ENCODE data around the gene EIF2S2.

The EIF2S2 gene

DNA sequence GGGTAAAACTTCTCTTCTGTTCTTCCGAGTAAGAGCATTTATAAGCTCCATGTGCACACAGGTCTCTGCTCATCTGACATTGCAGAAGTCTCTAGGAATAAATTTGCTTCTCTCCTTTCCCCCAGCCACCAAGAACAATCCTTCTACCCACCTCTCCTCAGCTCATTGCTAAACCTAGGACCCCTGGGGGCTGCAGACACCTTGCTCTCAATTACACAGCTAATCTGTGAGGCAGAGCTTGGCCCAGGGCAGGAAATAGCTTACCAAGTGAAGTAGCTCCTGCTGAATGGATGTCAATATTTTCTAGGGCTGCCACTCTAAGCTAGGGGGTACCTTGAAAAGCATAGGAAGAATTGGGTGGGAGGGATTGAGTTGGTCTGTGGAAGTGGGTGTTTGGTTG, 44.0 kb downstream of the EIF2S2 start:
- Histone ChIP-seq H3K36me3 (ENCODE audit: control insufficient read depth in 5 of 5, insufficient read depth in 5 of 5, low read length in 5 of 5) (peaks cover 4 to 19% (median 9%) of the 10 kb centered on the region in 5 donors), H3K27ac (ENCODE audit: low read depth, low read length) (no peak overlapping the region), H3K4me1 (ENCODE audit: control insufficient read depth in 5 of 5, insufficient read depth in 5 of 5, low read length in 5 of 5) (peaks cover 5 to 25% (median 6%) of the 10 kb centered on the region in 5 donors), H3K4me3 (ENCODE audit: low read depth in 1 of 5, low read length in 5 of 5) (no peak overlapping the region), H3K9me3 (ENCODE audit: control insufficient read depth in 5 of 5, low read length in 5 of 5) (no peaks in the 10 kb centered on the region), H3K9ac (ENCODE audit: low read length in 5 of 5) (no peak overlapping the region), H3K27me3 (ENCODE audit: control insufficient read depth in 5 of 5, insufficient read depth in 4 of 5, low read length in 5 of 5) (no peaks in the 10 kb centered on the region)

DNA sequence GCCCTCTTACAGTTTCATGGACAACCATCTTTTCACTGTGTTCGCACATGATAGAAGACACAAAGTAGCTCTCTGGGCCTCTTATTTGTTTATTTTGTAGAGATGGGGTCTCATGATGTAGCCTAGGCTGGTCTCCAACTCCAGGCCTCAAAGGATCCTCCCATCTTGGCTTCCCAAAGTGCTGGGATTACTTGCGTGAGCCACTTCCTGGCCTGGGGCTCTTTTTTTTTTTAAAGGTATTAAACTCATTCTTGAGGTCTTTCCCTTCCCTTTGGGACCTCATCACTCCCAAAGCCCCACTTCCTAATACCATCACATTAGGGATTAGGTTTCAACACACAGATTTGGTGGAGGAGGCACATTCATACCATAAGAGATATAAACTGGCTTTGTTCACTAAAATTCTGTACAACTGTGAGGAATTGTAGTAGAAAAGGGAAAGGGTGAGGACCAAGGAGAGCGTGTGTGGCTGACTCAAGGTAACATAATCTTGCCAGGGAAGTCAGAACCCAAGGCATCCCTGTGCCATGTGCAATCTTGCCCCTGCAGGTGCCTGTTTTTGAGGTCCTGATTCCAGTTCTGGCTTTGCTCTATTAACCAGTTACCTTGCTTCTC, 45.5 kb downstream of the EIF2S2 start:
- H3K27ac ChIP-seq (ENCODE audit: low read depth, low read length): no peak overlapping the region

DNA sequence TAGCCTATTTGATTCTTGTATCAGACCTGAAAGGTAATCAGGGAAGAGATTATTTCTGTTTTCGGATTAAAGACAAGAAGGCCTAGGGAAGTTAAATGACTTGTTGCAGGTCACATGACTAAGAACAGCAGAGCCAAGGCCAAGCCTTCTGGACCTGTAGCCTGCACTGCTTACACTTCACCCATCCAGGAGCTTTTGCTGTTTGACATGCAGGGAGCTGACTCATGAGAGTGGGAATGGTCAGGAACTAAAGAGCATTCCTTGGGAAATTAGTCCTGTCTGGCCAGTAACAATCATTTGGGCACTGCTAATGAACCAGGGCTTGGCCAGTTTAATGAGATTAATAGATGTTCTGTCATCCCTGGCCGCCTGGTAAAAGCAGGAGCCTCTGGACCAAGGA, 46.8 kb downstream of the EIF2S2 start:
- Histone ChIP-seq H3K27ac (ENCODE audit: low read depth, low read length) (no peak overlapping the region), H3K9ac (ENCODE audit: low read length in 5 of 5) (no peak overlapping the region), H3K4me3 (ENCODE audit: low read depth in 1 of 5, low read length in 5 of 5) (no peak overlapping the region), H3K36me3 (ENCODE audit: control insufficient read depth in 5 of 5, insufficient read depth in 5 of 5, low read length in 5 of 5) (peaks cover 0 to 6% (median 4%) of the 10 kb centered on the region in 5 donors), H3K4me1 (ENCODE audit: control insufficient read depth in 5 of 5, insufficient read depth in 5 of 5, low read length in 5 of 5) (peaks cover 5 to 30% (median 14%) of the 10 kb centered on the region in 5 donors), H3K9me3 (ENCODE audit: control insufficient read depth in 5 of 5, low read length in 5 of 5) (no peaks in the 10 kb centered on the region), H3K27me3 (ENCODE audit: control insufficient read depth in 5 of 5, insufficient read depth in 4 of 5, low read length in 5 of 5) (no peaks in the 10 kb centered on the region)

More for the DNA sequence above, 45.5 kb downstream of the EIF2S2 start:
- Histone ChIP-seq H3K9ac (ENCODE audit: low read length in 5 of 5) (peak overlapping the region in 1 of 5 donors; percentile 24), H3K27me3 (ENCODE audit: control insufficient read depth in 5 of 5, insufficient read depth in 4 of 5, low read length in 5 of 5) (no peaks in the 10 kb centered on the region), H3K9me3 (ENCODE audit: control insufficient read depth in 5 of 5, low read length in 5 of 5) (no peaks in the 10 kb centered on the region), H3K4me1 (ENCODE audit: control insufficient read depth in 5 of 5, insufficient read depth in 5 of 5, low read length in 5 of 5) (peaks cover 5 to 30% (median 6%) of the 10 kb centered on the region in 5 donors), H3K4me3 (ENCODE audit: low read depth in 1 of 5, low read length in 5 of 5) (no peak overlapping the region), H3K36me3 (ENCODE audit: control insufficient read depth in 5 of 5, insufficient read depth in 5 of 5, low read length in 5 of 5) (peaks cover 0 to 6% (median 4%) of the 10 kb centered on the region in 5 donors)

DNA sequence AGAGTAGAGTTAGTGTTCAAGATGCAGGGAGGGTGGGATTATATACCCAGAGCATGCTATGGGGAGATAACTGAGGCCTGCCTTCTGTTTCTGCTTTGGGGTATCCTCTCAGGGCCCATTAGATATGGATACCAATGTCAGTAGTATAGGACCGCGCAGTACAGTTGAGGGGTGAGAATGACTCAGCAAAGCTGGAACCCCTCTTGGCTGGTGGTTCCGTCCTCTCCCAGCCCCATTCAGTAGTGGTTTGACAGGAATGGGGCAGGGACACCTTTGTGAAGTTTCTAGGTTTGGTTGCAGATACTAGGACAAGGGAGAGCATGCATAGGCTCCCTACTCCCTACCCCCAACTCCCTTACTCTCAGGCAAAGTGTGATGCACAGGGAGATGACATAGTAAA, 47.8 kb downstream of the EIF2S2 start:
- peaks cover 0 to 24% (median 9%) of the 10 kb centered on the region in 5 donors for H3K4me1 ChIP-seq (ENCODE audit: control insufficient read depth in 5 of 5, insufficient read depth in 5 of 5, low read length in 5 of 5)
- no peaks in the 10 kb centered on the region for H3K27me3 ChIP-seq (ENCODE audit: control insufficient read depth in 5 of 5, insufficient read depth in 4 of 5, low read length in 5 of 5)
- H3K9ac ChIP-seq (ENCODE audit: low read length in 5 of 5): no peak overlapping the region
- H3K36me3 ChIP-seq (ENCODE audit: control insufficient read depth in 5 of 5, insufficient read depth in 5 of 5, low read length in 5 of 5): peaks cover 0 to 11% (median 4%) of the 10 kb centered on the region in 5 donors
- no peaks in the 10 kb centered on the region for H3K9me3 ChIP-seq (ENCODE audit: control insufficient read depth in 5 of 5, low read length in 5 of 5)
- H3K27ac ChIP-seq (ENCODE audit: low read depth, low read length): no peak overlapping the region
- no peak overlapping the region for H3K4me3 ChIP-seq (ENCODE audit: low read depth in 1 of 5, low read length in 5 of 5)

DNA sequence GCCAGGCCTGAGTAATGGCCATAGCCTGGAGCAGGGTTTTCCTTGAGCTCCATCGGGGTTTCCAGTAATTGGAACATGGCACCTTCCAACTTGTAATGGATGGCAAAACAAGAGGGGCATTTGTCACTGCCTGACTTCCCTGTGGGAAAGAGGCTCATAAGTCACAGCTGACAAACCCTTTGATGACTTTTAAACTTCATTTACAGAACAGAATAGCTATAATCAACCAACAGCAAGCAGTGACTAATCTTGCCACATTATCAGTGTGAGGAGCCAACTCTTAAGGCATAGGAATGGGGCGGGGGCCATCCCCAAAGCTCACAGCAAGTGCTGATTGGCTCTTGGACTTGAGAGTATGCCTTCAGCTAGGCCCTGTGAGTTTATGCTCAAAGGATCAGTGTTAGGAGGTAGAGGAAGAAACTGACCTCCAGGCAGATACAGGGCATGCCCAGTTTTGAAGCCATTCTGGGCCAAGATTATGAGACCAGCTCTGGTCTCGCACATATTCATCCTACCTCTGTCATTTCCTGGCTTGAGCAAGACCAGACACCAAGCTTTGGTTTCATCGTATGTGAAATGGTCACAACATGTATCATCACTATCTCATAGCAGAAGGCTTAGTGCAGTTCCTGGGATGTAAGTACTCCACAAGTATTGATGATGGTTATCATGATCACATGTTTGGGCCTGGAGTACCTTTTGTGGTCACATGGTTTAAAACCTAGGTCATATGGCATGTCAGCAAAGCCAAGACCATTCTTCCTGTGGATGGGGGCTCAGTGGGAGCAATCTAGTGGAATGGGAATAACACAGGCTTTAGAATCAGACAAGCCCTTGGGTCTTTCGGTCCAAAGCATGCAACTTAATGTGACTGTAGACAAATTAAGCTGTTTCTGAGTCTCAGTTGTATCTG, 49.2 kb downstream of the EIF2S2 start:
- H3K4me1 ChIP-seq (ENCODE audit: control insufficient read depth in 5 of 5, insufficient read depth in 5 of 5, low read length in 5 of 5): peaks cover 0 to 17% (median 8%) of the 10 kb centered on the region in 5 donors
- H3K9me3 ChIP-seq (ENCODE audit: control insufficient read depth in 5 of 5, low read length in 5 of 5): no peaks in the 10 kb centered on the region
- H3K27ac ChIP-seq (ENCODE audit: low read depth, low read length): no peak overlapping the region
- H3K36me3 ChIP-seq (ENCODE audit: control insufficient read depth in 5 of 5, insufficient read depth in 5 of 5, low read length in 5 of 5): peaks cover 0 to 13% (median 4%) of the 10 kb centered on the region in 5 donors
- H3K9ac ChIP-seq (ENCODE audit: low read length in 5 of 5): no peak overlapping the region
- H3K4me3 ChIP-seq (ENCODE audit: low read depth in 1 of 5, low read length in 5 of 5): no peak overlapping the region
- H3K27me3 ChIP-seq (ENCODE audit: control insufficient read depth in 5 of 5, insufficient read depth in 4 of 5, low read length in 5 of 5): no peaks in the 10 kb centered on the region

DNA sequence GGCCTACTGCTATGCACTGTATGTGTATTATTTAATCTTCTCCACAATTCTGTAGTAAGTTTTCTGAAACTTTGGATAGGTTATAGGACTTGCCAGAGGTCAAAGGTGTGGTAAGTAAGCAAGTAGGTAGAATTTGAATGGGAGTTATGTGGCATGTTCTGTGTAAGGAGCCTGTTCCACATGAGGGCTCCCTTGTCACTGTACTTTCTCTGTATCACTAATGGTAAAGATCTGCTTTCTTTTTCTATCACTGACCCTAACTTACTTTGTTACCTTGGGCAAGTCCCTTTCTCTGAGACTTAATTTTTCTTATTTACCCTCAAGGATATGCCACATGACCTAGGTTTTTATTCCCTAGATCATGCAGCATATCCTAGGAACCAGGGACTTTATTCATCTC, 50.3 kb downstream of the EIF2S2 start:
- Histone ChIP-seq H3K9ac (ENCODE audit: low read length in 5 of 5) (no peak overlapping the region), H3K27me3 (ENCODE audit: control insufficient read depth in 5 of 5, insufficient read depth in 4 of 5, low read length in 5 of 5) (no peaks in the 10 kb centered on the region), H3K27ac (ENCODE audit: low read depth, low read length) (no peak overlapping the region), H3K4me1 (ENCODE audit: control insufficient read depth in 5 of 5, insufficient read depth in 5 of 5, low read length in 5 of 5) (peaks cover 0 to 16% (median 5%) of the 10 kb centered on the region in 5 donors), H3K4me3 (ENCODE audit: low read depth in 1 of 5, low read length in 5 of 5) (no peak overlapping the region), H3K36me3 (ENCODE audit: control insufficient read depth in 5 of 5, insufficient read depth in 5 of 5, low read length in 5 of 5) (peaks cover 0 to 13% (median 4%) of the 10 kb centered on the region in 5 donors), H3K9me3 (ENCODE audit: control insufficient read depth in 5 of 5, low read length in 5 of 5) (no peaks in the 10 kb centered on the region)

DNA sequence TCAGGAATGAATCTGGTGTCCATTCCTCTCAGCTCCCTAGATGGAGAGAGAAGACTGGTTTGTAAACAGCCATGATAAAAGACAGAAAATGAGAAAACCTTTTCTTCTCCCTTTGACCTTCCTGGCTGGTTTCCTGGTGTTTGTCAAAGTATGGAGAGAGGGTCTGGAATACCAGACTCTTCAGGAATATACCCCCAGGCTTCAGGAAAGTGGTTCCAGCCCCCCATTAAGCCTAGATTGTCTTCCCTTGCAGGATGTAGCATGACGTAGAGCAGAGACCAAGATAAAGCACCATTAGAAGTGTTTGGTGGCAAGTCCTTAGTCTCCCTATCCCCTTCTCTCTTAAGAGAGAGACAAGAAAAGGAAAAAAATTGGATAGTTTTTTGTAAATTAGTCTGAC, 51.1 kb downstream of the EIF2S2 start:
- Histone ChIP-seq H3K36me3 (ENCODE audit: control insufficient read depth in 5 of 5, insufficient read depth in 5 of 5, low read length in 5 of 5) (peaks cover 0 to 13% (median 4%) of the 10 kb centered on the region in 5 donors), H3K9ac (ENCODE audit: low read length in 5 of 5) (no peak overlapping the region), H3K9me3 (ENCODE audit: control insufficient read depth in 5 of 5, low read length in 5 of 5) (no peaks in the 10 kb centered on the region), H3K27ac (ENCODE audit: low read depth, low read length) (no peak overlapping the region), H3K4me3 (ENCODE audit: low read depth in 1 of 5, low read length in 5 of 5) (no peak overlapping the region), H3K27me3 (ENCODE audit: control insufficient read depth in 5 of 5, insufficient read depth in 4 of 5, low read length in 5 of 5) (no peaks in the 10 kb centered on the region), H3K4me1 (ENCODE audit: control insufficient read depth in 5 of 5, insufficient read depth in 5 of 5, low read length in 5 of 5) (peaks cover 0 to 13% (median 0%) of the 10 kb centered on the region in 5 donors)

DNA sequence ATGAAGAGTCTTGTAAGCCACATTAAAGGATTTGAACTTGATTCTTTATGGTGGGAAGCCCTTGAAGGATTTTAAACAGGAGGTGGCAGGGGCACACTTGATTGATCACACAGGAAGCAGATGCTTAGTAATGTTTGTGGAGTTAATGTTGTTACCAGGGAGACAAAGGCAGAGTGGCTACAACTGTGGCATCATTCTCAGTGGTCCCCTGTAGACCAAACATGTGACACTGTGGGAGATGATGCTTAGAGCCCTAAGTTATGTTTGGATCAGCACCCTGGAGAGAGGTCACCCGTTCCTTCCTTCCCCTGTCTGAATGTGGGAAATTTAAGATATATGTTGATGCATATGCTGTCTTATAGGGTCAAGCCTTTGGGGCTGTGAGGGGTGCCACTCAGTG, 53.2 kb downstream of the EIF2S2 start:
- peaks cover 0 to 14% (median 9%) of the 10 kb centered on the region in 5 donors for H3K4me1 ChIP-seq (ENCODE audit: control insufficient read depth in 5 of 5, insufficient read depth in 5 of 5, low read length in 5 of 5)

DNA sequence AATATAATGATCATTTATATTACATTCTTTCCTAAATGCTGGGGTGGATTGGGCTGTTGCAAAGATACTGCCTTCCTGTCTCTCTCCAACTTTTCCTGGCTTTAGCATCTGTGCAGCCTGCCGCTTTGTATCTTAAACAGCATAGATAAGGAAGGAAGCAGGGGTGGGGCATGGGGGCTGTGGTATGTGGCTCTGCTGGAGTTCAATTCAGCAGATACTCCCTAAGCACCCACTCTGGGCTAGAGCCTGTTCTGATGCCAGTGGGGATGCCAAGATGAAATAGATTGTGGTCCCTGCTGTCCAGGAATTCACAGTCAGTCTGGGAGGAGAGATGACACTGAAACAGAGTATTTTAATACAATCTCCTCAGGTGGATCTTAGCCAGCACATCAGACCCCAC, 56.8 kb downstream of the EIF2S2 start:
- H3K27ac ChIP-seq (ENCODE audit: low read depth, low read length): no peak overlapping the region
- no peaks in the 10 kb centered on the region for H3K27me3 ChIP-seq (ENCODE audit: control insufficient read depth in 5 of 5, insufficient read depth in 4 of 5, low read length in 5 of 5)
- peaks cover 2 to 32% (median 15%) of the 10 kb centered on the region in 5 donors for H3K4me1 ChIP-seq (ENCODE audit: control insufficient read depth in 5 of 5, insufficient read depth in 5 of 5, low read length in 5 of 5)
- H3K9ac ChIP-seq (ENCODE audit: low read length in 5 of 5): no peak overlapping the region
- H3K4me3 ChIP-seq (ENCODE audit: low read depth in 1 of 5, low read length in 5 of 5): no peak overlapping the region
- H3K9me3 ChIP-seq (ENCODE audit: control insufficient read depth in 5 of 5, low read length in 5 of 5): no peaks in the 10 kb centered on the region
- H3K36me3 ChIP-seq (ENCODE audit: control insufficient read depth in 5 of 5, insufficient read depth in 5 of 5, low read length in 5 of 5): peaks cover 0 to 8% (median 2%) of the 10 kb centered on the region in 5 donors

More for the DNA sequence above, 53.2 kb downstream of the EIF2S2 start:
- no peaks in the 10 kb centered on the region for H3K27me3 ChIP-seq (ENCODE audit: control insufficient read depth in 5 of 5, insufficient read depth in 4 of 5, low read length in 5 of 5)
- H3K4me3 ChIP-seq (ENCODE audit: low read depth in 1 of 5, low read length in 5 of 5): no peak overlapping the region
- H3K36me3 ChIP-seq (ENCODE audit: control insufficient read depth in 5 of 5, insufficient read depth in 5 of 5, low read length in 5 of 5): peaks cover 0 to 8% (median 4%) of the 10 kb centered on the region in 5 donors
- H3K9ac ChIP-seq (ENCODE audit: low read length in 5 of 5): no peak overlapping the region
- H3K9me3 ChIP-seq (ENCODE audit: control insufficient read depth in 5 of 5, low read length in 5 of 5): no peaks in the 10 kb centered on the region
- no peak overlapping the region for H3K27ac ChIP-seq (ENCODE audit: low read depth, low read length)

DNA sequence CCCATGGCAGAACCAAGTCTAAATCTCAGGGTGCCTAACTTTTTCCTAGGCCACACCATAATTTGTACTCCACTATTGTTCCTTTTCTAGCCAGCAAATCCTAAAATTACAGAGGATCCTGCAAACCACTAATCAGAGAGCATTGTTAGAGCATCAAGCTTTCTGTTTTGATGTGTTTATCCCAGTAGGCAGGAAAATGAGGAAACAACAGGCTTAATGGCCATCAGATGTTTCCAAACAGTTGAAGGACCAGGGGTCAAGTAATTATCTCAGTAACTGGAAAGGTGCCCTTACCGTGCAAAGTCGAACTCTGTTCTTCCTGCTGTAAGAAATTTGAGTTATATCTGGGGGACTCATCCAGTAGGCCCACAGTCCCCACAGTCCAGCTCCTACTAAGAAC, 59.6 kb downstream of the EIF2S2 start:
- H3K27ac ChIP-seq (ENCODE audit: low read depth, low read length): no peak overlapping the region
- no peak overlapping the region for H3K9ac ChIP-seq (ENCODE audit: low read length in 5 of 5)

More for the DNA sequence above, 59.6 kb downstream of the EIF2S2 start:
- Histone ChIP-seq H3K4me3 (ENCODE audit: low read depth in 1 of 5, low read length in 5 of 5) (no peak overlapping the region), H3K36me3 (ENCODE audit: control insufficient read depth in 5 of 5, insufficient read depth in 5 of 5, low read length in 5 of 5) (no peaks in the 10 kb centered on the region), H3K27me3 (ENCODE audit: control insufficient read depth in 5 of 5, insufficient read depth in 4 of 5, low read length in 5 of 5) (no peaks in the 10 kb centered on the region), H3K9me3 (ENCODE audit: control insufficient read depth in 5 of 5, low read length in 5 of 5) (no peaks in the 10 kb centered on the region), H3K4me1 (ENCODE audit: control insufficient read depth in 5 of 5, insufficient read depth in 5 of 5, low read length in 5 of 5) (peaks cover 3 to 44% (median 26%) of the 10 kb centered on the region in 5 donors)

All from subcutaneous abdominal adipose tissue (tissue), 5 donors.